ENCODE results near the gene ANKRD29. TPM values are rescaled to one million over a fixed set of nuclear protein-coding genes. Genes with fewer than 3 reads are reported as not detected.

The ANKRD29 gene
- total RNA-seq, 4 donors from 2014 or later: 0.99 to 4.4 (median 1.8) TPM

DNA sequence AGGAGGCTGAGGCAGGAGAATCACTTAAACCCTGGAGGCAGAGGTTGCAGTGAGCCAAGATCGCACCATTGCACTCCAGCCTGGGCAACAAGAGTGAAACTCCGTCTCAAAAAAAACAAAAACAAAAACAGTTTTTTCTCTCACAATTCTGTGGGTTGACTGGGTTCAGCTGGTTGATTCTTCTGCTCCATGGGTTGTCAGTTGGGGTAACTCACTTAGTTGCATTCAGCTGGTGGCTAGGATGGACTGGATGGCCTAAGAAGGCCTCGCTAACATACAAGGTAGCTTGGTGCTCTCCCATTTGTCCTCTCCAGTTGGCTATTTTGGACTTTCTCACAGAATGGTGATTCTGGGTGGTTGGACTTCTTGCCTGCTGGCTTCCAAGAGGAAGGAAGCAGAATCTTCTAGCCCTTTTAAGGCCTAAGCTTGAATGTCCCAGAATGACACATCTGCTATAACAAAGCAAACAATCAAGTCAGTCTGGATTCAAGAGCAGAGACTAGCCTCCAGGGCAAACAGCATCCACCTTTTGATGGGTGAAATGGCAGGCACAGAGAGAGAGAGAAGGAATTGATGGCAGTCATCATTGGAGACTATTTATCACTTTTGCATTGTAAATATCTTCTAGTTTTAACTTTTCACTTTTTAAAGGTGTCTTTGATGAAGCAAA lies 44.4 kb upstream of the ANKRD29 start:
- DNase-seq (ENCODE audit: low spot score in 2 of 2): no peak
- TF ChIP-seq, protein P1, sequence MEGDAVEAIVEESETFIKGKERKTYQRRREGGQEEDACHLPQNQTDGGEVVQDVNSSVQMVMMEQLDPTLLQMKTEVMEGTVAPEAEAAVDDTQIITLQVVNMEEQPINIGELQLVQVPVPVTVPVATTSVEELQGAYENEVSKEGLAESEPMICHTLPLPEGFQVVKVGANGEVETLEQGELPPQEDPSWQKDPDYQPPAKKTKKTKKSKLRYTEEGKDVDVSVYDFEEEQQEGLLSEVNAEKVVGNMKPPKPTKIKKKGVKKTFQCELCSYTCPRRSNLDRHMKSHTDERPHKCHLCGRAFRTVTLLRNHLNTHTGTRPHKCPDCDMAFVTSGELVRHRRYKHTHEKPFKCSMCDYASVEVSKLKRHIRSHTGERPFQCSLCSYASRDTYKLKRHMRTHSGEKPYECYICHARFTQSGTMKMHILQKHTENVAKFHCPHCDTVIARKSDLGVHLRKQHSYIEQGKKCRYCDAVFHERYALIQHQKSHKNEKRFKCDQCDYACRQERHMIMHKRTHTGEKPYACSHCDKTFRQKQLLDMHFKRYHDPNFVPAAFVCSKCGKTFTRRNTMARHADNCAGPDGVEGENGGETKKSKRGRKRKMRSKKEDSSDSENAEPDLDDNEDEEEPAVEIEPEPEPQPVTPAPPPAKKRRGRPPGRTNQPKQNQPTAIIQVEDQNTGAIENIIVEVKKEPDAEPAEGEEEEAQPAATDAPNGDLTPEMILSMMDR (IDR thresholded peaks at IDR 0.05): no peak
- TF ChIP-seq POLR2A (IDR thresholded peaks at IDR 0.05): no peak
- no peak overlapping the region for H3K4me3 ChIP-seq (ENCODE audit: low read depth, poor library complexity, severe bottlenecking)
- WGBS, 2 donors: 94 to 98% methylated on average over 3 of the region's 3 CpGs
- intact Hi-C loops (cut with DNase I; ENCODE audit: low total_unique reads): loop anchor here (10.0 kb wide), 1 partner anchor 192 kb away; no protein-coding TSS in a partner anchor

DNA sequence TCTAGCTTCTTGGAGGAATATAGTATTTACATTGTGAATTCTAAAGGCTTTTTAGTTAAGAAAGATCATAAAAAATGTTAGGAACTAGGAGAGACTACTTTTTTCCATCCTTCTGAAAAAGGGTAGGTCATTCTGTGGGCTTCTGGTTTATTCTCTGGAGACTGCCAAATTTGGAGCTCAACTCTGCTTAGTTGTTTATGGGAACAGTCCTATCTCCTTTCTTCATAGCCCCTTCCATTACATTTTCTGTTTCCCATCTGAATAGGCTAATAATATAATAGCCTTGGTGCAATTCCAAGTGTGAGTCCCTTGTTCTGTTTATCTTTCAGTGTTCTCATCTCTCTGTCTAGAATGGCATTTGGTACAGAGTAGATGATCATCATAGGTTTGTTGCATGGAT lies 42.1 kb upstream of the ANKRD29 start:
- intact Hi-C loops (cut with DNase I; ENCODE audit: low total_unique reads): loop anchor here (5.0 to 10.0 kb wide), 2 partner anchors 83 to 190 kb away; no protein-coding TSS in a partner anchor
- TF ChIP-seq POLR2A (IDR thresholded peaks at IDR 0.05): no peak
- TF ChIP-seq, protein P1 (IDR thresholded peaks at IDR 0.05): no peak
- DNase-seq (ENCODE audit: low spot score in 2 of 2): no peak
- H3K4me3 ChIP-seq (ENCODE audit: low read depth, poor library complexity, severe bottlenecking): no peak overlapping the region

DNA sequence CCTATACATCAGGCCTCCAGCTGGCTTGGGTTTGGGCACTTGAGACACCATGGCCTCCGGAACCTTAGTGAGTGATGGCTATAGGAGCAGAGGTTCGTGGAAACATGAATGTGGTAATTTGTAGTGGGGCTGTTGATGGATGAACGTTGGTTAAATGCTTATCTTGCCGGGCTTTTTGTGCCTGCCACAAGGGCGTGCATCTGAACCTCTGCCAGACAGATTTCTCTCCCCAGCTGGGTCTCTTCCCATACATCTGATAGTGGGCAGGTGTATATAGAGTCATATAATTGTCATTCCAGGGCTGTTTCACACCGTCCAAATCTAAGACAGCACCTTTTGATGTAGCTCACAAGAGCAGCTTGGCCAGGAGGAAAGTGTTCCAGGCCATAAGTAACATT lies 41.3 kb upstream of the ANKRD29 start:
- intact Hi-C loops (cut with DNase I; ENCODE audit: low total_unique reads): loop anchor here (5.0 to 10.0 kb wide), 2 partner anchors 82 to 189 kb away; no protein-coding TSS in a partner anchor
- H3K4me3 ChIP-seq (ENCODE audit: low read depth, poor library complexity, severe bottlenecking): no peak overlapping the region
- WGBS, 2 donors: 53 to 64% methylated on average over 6 of the region's 6 CpGs
- no peak for DNase-seq (ENCODE audit: low spot score in 2 of 2)
- TF ChIP-seq, protein P1 (IDR thresholded peaks at IDR 0.05): no peak
- TF ChIP-seq POLR2A (IDR thresholded peaks at IDR 0.05): no peak

DNA sequence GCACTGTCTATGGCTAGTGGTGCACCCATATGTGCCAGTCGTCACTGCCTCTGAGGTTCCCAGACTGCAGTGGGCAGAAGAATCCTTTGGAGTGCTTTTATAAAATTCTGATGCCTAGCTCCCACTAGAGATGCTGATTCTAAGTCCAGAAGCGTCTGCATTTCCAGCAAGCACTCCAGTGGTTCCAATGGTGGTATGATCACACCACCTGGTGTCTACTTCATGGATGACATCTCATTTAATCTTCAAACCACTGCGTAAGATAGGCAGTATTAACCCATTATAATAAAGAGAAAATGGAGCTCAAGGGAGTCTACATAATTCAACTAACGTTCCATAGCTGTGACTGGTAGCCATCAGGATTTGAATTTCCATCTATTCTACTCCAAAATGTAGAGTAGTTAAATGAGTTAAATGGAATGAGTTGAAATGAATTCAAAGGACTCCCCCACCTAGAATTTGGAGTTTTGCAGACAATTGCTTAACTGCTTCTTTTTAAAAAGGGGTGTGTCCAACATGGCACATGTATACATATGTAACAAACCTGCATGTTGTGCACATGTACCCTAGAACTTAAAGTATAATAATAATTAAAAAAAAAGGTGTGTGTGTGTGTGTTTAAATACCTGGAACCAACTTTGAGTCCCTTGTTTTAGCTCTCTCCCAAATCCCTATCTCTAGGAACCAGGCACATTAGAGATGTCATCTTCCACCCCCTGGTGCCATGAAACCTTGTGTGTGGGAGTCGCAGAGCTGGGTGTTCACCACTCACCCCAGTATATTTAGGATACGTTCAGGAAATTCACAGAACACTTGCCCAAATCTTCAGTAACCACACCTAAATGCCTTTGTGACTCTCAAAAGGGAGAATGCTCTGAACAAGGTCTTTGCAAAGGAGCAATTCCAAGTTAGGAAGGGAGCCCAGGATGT lies 40.6 kb upstream of the ANKRD29 start:
- H3K4me3 ChIP-seq (ENCODE audit: low read depth, poor library complexity, severe bottlenecking): no peak overlapping the region
- intact Hi-C loops (cut with DNase I; ENCODE audit: low total_unique reads): loop anchor here (5.0 to 10.0 kb wide), 2 partner anchors 81 to 189 kb away; no protein-coding TSS in a partner anchor
- no peak for TF ChIP-seq POLR2A (IDR thresholded peaks at IDR 0.05)
- TF ChIP-seq, protein P1 (IDR thresholded peaks at IDR 0.05): no peak
- DNase-seq (ENCODE audit: low spot score in 2 of 2): no peak
- 40 to 44% methylated on average over 6 of the region's 6 CpGs for WGBS, 2 donors

DNA sequence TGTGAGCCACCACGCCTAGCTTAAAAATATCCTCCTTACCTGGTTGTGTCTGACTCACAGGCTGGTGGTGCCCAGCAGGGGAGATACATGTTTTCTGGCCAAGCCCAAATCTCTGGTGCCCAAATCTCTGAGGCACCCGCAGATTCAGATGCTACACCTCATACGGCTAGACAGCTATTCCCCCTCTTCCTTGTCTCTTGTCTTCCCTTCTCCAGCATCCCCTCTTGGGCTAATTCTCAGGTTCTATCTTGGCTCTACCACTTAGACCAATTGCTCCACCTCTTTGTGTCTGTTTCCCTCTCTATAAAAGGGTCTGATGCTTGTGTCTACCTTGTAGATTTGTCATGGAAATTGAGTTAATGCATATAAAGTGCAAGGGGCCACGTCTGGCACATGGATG lies 39.9 kb upstream of the ANKRD29 start:
- intact Hi-C loops (cut with DNase I; ENCODE audit: low total_unique reads): loop anchor here (5.0 to 10.0 kb wide), 2 partner anchors 80 to 188 kb away; no protein-coding TSS in a partner anchor
- H3K4me3 ChIP-seq (ENCODE audit: low read depth, poor library complexity, severe bottlenecking): no peak overlapping the region
- 66 to 82% methylated on average over 4 of the region's 4 CpGs for WGBS, 2 donors
- TF ChIP-seq, protein P1 (IDR thresholded peaks at IDR 0.05): no peak
- TF ChIP-seq POLR2A (IDR thresholded peaks at IDR 0.05): no peak
- DNase-seq (ENCODE audit: low spot score in 2 of 2): no peak
